Measurements from ENCODE around the gene RRP1B.

GRCh38 chr21:43731891-43732711 lies 72.7 kb downstream of the RRP1B start:
- TF ChIP-seq CTCF (IDR thresholded peaks at IDR 0.05) (no peak), EZH2 (IDR thresholded peaks at IDR 0.05; ENCODE audit: borderline replicate concordance, insufficient read depth, low read depth, low read length, poor library complexity, severe bottlenecking) (no peak)

Measured in B cell (primary cell).